GM12878 (cell line): ENCODE data around the gene CRIM1. TPM values are rescaled to one million over a fixed set of nuclear protein-coding genes. Genes with fewer than 3 reads are reported as not detected.

Source experiments
- CBFB ChIP-seq: IDR thresholded peaks from 2 replicates; pipeline ENCODE4 v1.6.1; 2016; ENCODE audit warnings: antibody characterized with exemption, low read depth
- CEBPZ ChIP-seq: fragments of 150-350 bp; IDR thresholded peaks from 2 replicates; pipeline ENCODE4 v1.6.1; 2016; ENCODE audit warnings: low read depth, low read length
- POLR2A ChIP-seq: IDR thresholded peaks from 2 replicates; pipeline ENCODE4 v1.6.1; 2011; ENCODE audit warnings: low read depth, mild to moderate bottlenecking, low read length
- PRDM15 ChIP-seq: fragments of 450-650 bp; formaldehyde crosslinking; IDR thresholded peaks from 2 replicates; pipeline ENCODE4 v1.4.0; 2020; ENCODE audit warnings: mild to moderate bottlenecking, moderate library complexity
- TCF7 ChIP-seq: IDR thresholded peaks from 2 replicates; pipeline ENCODE4 v1.6.1; 2014; ENCODE audit warnings: antibody characterized with exemption, borderline replicate concordance
- ZNF207 ChIP-seq: fragments of 450-650 bp; IDR thresholded peaks from 2 replicates; pipeline ENCODE4 v1.6.1; 2014; ENCODE audit warnings: antibody characterized with exemption, mild to moderate bottlenecking, borderline replicate concordance
- ZNF24 ChIP-seq: fragments of 450-650 bp; IDR thresholded peaks from 2 replicates; pipeline ENCODE4 v1.6.1; 2017; ENCODE audit warnings: antibody characterized with exemption, mild to moderate bottlenecking
- polyA plus RNA-seq, 11 experiments: library from polyadenylated mRNA; depleted of rRNA in 4 of 11; unstranded in 6 of 11; stranded (reverse) in 5 of 11; fragments of >200 nt; fragmentation: Nextera tagmentation in 4 of 11; fragmentation: Illumina TruSeq in 1 of 11; extraction: Ambion mirVana in 4 of 11; extraction: Trizol in 1 of 11; gene quantifications; 1 replicate in 1 of 11; 2 replicates in 10 of 11; pipeline versions ENCODE4 v1.2.1 to v1.2.3, GENCODE V29; 2011 to 2016; ENCODE audit warnings: inconsistent platforms in 2 of 11, missing spikeins in 2 of 11, low read depth in 1 of 11
- total RNA-seq, 4 experiments: library from RNA; depleted of rRNA in 3 of 4; stranded (reverse); fragments of >200 nt in 3 of 4; fragmentation: Illumina TruSeq in 1 of 4; extraction: Trizol in 1 of 4; gene quantifications; 2 replicates each; pipeline versions ENCODE4 v1.2.1 to v1.2.3, GENCODE V29; 2013 to 2021

Gene CRIM1
- total and polyA plus RNA-seq, 10 of the 15 experiments (the other 5 are each of a cell fraction or from before 2014, with no cell fraction given): 0.42 to 7.4 (median 3.1) TPM

GRCh38 chr2:36587556-36587955, 232.0 kb downstream of the CRIM1 start (continued):
- no peak for TF ChIP-seq PRDM15 (CRISPR knock-in tag)
- TF ChIP-seq POLR2A: no peak
- no peak for TF ChIP-seq ZNF24
- TF ChIP-seq TCF7: no peak
- no peak for TF ChIP-seq CBFB
- TF ChIP-seq CEBPZ: no peak
- TF ChIP-seq ZNF207: no peak
- TF ChIP-seq, all 136 proteins: peak for 0
